K562 (cell line): ENCODE measurements around the gene CROT. TPM values are rescaled to one million over a fixed set of nuclear protein-coding genes. Genes with fewer than 3 reads are reported as not detected.

Experiments
- BRF1 ChIP-seq: IDR thresholded peaks from 3 replicates; pipeline ENCODE4 v1.6.1; 2011; ENCODE audit warnings: borderline replicate concordance, mild to moderate bottlenecking; ENCODE audit not compliant: insufficient read length; ENCODE audit errors: extremely low read depth
- CBFB ChIP-seq: sonication (generic); formaldehyde crosslinking; IDR thresholded peaks from 2 replicates; pipeline ENCODE4 v1.4.0; 2020; ENCODE audit warnings: mild to moderate bottlenecking, missing genetic modification reagents
- ESRRA ChIP-seq: fragments of 450-650 bp; IDR thresholded peaks from 2 replicates; pipeline ENCODE4 v1.6.1; 2014; ENCODE audit warnings: low read depth, mild to moderate bottlenecking, moderate library complexity, borderline replicate concordance
- ETV6 ChIP-seq, 3 experiments: fragments of 150-350 bp in 1 of 3; sonication (generic) in 1 of 3; formaldehyde crosslinking in 1 of 3; IDR thresholded peaks; 2 replicates each; pipeline versions ENCODE4 v1.6.1 to v1.8.0; 2014 to 2022; ENCODE audit warnings: borderline replicate concordance in 2 of 3, low read depth in 2 of 3, antibody characterized with exemption in 1 of 3, low read length in 1 of 3, mild to moderate bottlenecking in 1 of 3, missing genetic modification reagents in 1 of 3
- EZH2 ChIP-seq: IDR thresholded peaks from 2 replicates; pipeline ENCODE4 v1.6.1; 2012; ENCODE audit warnings: low read depth, mild to moderate bottlenecking, inconsistent platforms, low read length, borderline replicate concordance
- FOXM1 ChIP-seq, 2 experiments: fragments of 450-650 bp in 1 of 2; sonication (generic) in 1 of 2; formaldehyde crosslinking in 1 of 2; IDR thresholded peaks; 2 replicates each; pipeline versions ENCODE4 v1.6.1 to v1.9.0; 2017 to 2022; ENCODE audit warnings: low read depth in 2 of 2, mild to moderate bottlenecking in 2 of 2, missing genetic modification reagents in 1 of 2, moderate library complexity in 1 of 2
- GATA2 ChIP-seq: sonication (generic); formaldehyde crosslinking; IDR thresholded peaks from 2 replicates; pipeline ENCODE4 v1.4.0; 2020; ENCODE audit warnings: mild to moderate bottlenecking, missing genetic modification reagents
- HSF4 ChIP-seq: fragments of 250-450 bp; sonication (Bioruptor Pico); IDR thresholded peaks from 2 replicates; pipeline ENCODE4 v2.1.2; 2022; ENCODE audit warnings: mild to moderate bottlenecking, moderate library complexity, borderline replicate concordance
- LEF1 ChIP-seq: fragments of 450-650 bp; IDR thresholded peaks from 2 replicates; pipeline ENCODE4 v1.6.1; 2016; ENCODE audit warnings: mild to moderate bottlenecking
- MECOM ChIP-seq: fragments of 250-450 bp; sonication (Bioruptor Pico); IDR thresholded peaks from 2 replicates; pipeline ENCODE4 v1.8.0; 2022; ENCODE audit warnings: inconsistent platforms
- MTA2 ChIP-seq: fragments of 450-650 bp; IDR thresholded peaks from 2 replicates; pipeline ENCODE4 v1.6.1; 2016; ENCODE audit warnings: low read depth
- MYC ChIP-seq, 2 experiments: fragments of 250-450 bp in 1 of 2; sonication (Bioruptor Pico) in 1 of 2; IDR thresholded peaks; 2 replicates each; pipeline versions ENCODE4 v1.5.1 to v1.6.1; 2012 to 2021; ENCODE audit warnings: low read depth in 2 of 2, borderline replicate concordance in 1 of 2, improper control_type of control experiment in 1 of 2, low read length in 1 of 2, mild to moderate bottlenecking in 1 of 2, moderate library complexity in 1 of 2
- NFATC3 ChIP-seq: fragments of 450-650 bp; IDR thresholded peaks from 2 replicates; pipeline ENCODE4 v1.6.1; 2017; ENCODE audit warnings: mild to moderate bottlenecking
- NFE2L1 ChIP-seq: fragments of 450-650 bp; IDR thresholded peaks from 2 replicates; pipeline ENCODE4 v1.6.1; 2016; ENCODE audit warnings: missing genetic modification characterization, low read depth, mild to moderate bottlenecking, missing compliant biosample characterization, moderate library complexity, borderline replicate concordance
- NFIC ChIP-seq: fragments of 450-650 bp; IDR thresholded peaks from 2 replicates; pipeline ENCODE4 v1.6.1; 2017; ENCODE audit warnings: mild to moderate bottlenecking, inconsistent platforms
- PKNOX1 ChIP-seq: fragments of 450-650 bp; IDR thresholded peaks from 2 replicates; pipeline ENCODE4 v1.6.1; 2016
- PRPF4 ChIP-seq: fragments of 200-400 bp; formaldehyde crosslinking; IDR thresholded peaks from one replicate; pipeline ENCODE4 v1.6.1; 2017; ENCODE audit warnings: low read length, low read depth, mild to moderate bottlenecking; ENCODE audit not compliant: insufficient read depth, poor library complexity, severe bottlenecking
- PYGO2 ChIP-seq: fragments of 450-650 bp; IDR thresholded peaks from 2 replicates; pipeline ENCODE4 v1.6.1; 2016; ENCODE audit warnings: mild to moderate bottlenecking, missing genetic modification characterization, moderate library complexity, missing compliant biosample characterization
- SMAD4 ChIP-seq: fragments of 250-450 bp; sonication (Bioruptor Pico); conservative IDR thresholded peaks from 2 replicates; pipeline ENCODE4 v1.8.0; 2021; ENCODE audit warnings: inconsistent platforms, mild to moderate bottlenecking, moderate library complexity
- TEAD2 ChIP-seq: fragments of 450-650 bp; IDR thresholded peaks from 2 replicates; pipeline ENCODE4 v1.6.1; 2016; ENCODE audit warnings: missing genetic modification characterization, control low read depth, missing compliant biosample characterization
- ZNF311 ChIP-seq: fragments of 250-450 bp; sonication (Bioruptor Pico); IDR thresholded peaks from 2 replicates; pipeline ENCODE4 v1.4.0; 2020; ENCODE audit warnings: mild to moderate bottlenecking, moderate library complexity
- ZNF507 ChIP-seq: conservative IDR thresholded peaks from 2 replicates; pipeline ENCODE4 v1.6.1; 2017; ENCODE audit warnings: missing genetic modification characterization, missing compliant biosample characterization
- ZNF668 ChIP-seq: fragments of 250-450 bp; sonication (Bioruptor Pico); IDR thresholded peaks from 2 replicates; pipeline ENCODE4 v1.8.0; 2022; ENCODE audit warnings: mild to moderate bottlenecking, inconsistent platforms
- ZNF76 ChIP-seq: fragments of 250-450 bp; sonication (Bioruptor Pico); IDR thresholded peaks from 2 replicates; pipeline ENCODE4 v1.4.0; 2020; ENCODE audit warnings: mild to moderate bottlenecking, moderate library complexity, borderline replicate concordance
- polyA plus RNA-seq, 8 experiments: library from polyadenylated mRNA; depleted of rRNA in 4 of 8; stranded (reverse) in 5 of 8; unstranded in 3 of 8; fragments of >200 nt; fragmentation: Nextera tagmentation in 2 of 8; fragmentation: Illumina TruSeq in 1 of 8; extraction: Ambion mirVana in 2 of 8; extraction: Trizol in 1 of 8; gene quantifications; 2 replicates each; pipeline versions ENCODE4 v1.2.1 to v1.2.3, GENCODE V29; 2011 to 2014; ENCODE audit warnings: inconsistent platforms in 1 of 8, missing spikeins in 1 of 8
- total RNA-seq, 7 experiments: library from RNA; depleted of rRNA in 6 of 7; stranded (reverse); fragments of >200 nt in 6 of 7; fragmentation: Illumina TruSeq in 2 of 7; extraction: Trizol in 2 of 7; gene quantifications; 2 replicates each; pipeline versions ENCODE4 v1.2.1 to v1.2.3, GENCODE V29; 2011 to 2021; ENCODE audit warnings: low replicate concordance in 1 of 7
- TF ChIP-seq, protein P1 (sequence below): fragments of 450-650 bp; formaldehyde crosslinking; IDR thresholded peaks from 2 replicates; pipeline ENCODE4 v1.4.0; 2020; ENCODE audit warnings: mild to moderate bottlenecking, moderate library complexity
- TF ChIP-seq, protein P2 (sequence below): fragments of 450-650 bp; IDR thresholded peaks from 2 replicates; pipeline ENCODE4 v1.6.1; 2016; ENCODE audit warnings: missing biosample characterization, missing genetic modification characterization

CROT gene
- total and polyA plus RNA-seq, 9 of the 15 experiments (the other 6 are each of a cell fraction or from before 2014, with no cell fraction given) = 2.5 to 8.1 (median 5.1) TPM

DNA sequence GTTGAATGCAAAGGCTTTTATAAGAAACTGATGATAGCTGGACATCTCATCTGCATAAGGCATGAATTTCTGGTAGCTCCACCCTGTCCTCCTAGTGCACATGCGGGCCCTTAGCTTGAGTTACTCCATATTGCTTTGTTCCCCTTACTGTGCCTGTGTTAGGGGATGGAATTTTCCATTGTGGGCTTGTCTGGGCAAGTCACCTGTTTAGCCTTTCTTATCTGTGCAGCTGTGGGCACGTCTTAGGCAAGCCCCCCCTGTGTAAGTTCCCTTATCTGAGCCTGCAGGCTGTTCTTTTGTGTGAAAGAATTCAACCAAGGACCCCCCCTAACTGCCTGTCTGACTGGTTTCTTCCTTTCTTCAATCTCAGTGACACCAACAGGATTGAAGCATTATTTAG is 14.5 kb upstream of the CROT start (continued):
- TF ChIP-seq, protein P1, sequence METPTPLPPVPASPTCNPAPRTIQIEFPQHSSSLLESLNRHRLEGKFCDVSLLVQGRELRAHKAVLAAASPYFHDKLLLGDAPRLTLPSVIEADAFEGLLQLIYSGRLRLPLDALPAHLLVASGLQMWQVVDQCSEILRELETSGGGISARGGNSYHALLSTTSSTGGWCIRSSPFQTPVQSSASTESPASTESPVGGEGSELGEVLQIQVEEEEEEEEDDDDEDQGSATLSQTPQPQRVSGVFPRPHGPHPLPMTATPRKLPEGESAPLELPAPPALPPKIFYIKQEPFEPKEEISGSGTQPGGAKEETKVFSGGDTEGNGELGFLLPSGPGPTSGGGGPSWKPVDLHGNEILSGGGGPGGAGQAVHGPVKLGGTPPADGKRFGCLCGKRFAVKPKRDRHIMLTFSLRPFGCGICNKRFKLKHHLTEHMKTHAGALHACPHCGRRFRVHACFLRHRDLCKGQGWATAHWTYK (CRISPR knock-in tag) = peak; percentile 98
- TF ChIP-seq PKNOX1 = peak; percentile 19; the same call in 1 of the 2 replicates
- TF ChIP-seq HSF4 (CRISPR knock-in tag) = peak; percentile 98
- TF ChIP-seq LEF1 = peak; percentile 49; the same call in 1 of the 2 replicates
- peak; percentile 96 for TF ChIP-seq ZNF311 (CRISPR knock-in tag)
- TF ChIP-seq PYGO2 (tag) = peak; percentile 85
- peak; percentile 73; the same call in 1 of the 2 replicates for TF ChIP-seq CBFB (CRISPR knock-in tag)
- TF ChIP-seq NFATC3 = peak; percentile 78; the same call in 1 of the 2 replicates
- peak; percentile 50; the same call in 1 of the 2 replicates for TF ChIP-seq ESRRA
- TF ChIP-seq MTA2 = peak; percentile 95
- peak; percentile 97 for TF ChIP-seq ZNF668 (CRISPR knock-in tag)
- TF ChIP-seq BRF1 = no peak
- TF ChIP-seq EZH2 = no peak
- TF ChIP-seq NFIC = peak; percentile 82
- TF ChIP-seq GATA2 = peak; percentile 74
- TF ChIP-seq TEAD2 = peak; percentile 87
- TF ChIP-seq PRPF4 = no peak
- TF ChIP-seq, protein P2, sequence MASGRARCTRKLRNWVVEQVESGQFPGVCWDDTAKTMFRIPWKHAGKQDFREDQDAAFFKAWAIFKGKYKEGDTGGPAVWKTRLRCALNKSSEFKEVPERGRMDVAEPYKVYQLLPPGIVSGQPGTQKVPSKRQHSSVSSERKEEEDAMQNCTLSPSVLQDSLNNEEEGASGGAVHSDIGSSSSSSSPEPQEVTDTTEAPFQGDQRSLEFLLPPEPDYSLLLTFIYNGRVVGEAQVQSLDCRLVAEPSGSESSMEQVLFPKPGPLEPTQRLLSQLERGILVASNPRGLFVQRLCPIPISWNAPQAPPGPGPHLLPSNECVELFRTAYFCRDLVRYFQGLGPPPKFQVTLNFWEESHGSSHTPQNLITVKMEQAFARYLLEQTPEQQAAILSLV (tag) = peak; percentile 89
- no peak for TF ChIP-seq MYC (IDR thresholded peaks at IDR 0.05; ENCODE audit: low read depth, low read length)
- peak; percentile 83; the same call in 1 of the 2 replicates for TF ChIP-seq MYC (CRISPR knock-in tag; IDR thresholded peaks at IDR 0.05; ENCODE audit: borderline replicate concordance, low read depth)
- TF ChIP-seq ZNF76 (CRISPR knock-in tag) = peak; percentile 96
- TF ChIP-seq ETV6 (IDR thresholded peaks at IDR 0.05; ENCODE audit: borderline replicate concordance in 1 of 2, low read depth in 2 of 2, low read length in 1 of 2) = no peak
- no peak for TF ChIP-seq ETV6 (CRISPR knock-in tag; IDR thresholded peaks at IDR 0.05; ENCODE audit: borderline replicate concordance)
- TF ChIP-seq MECOM (CRISPR knock-in tag) = peak; percentile 94
- TF ChIP-seq ZNF507 = peak; percentile 43
- TF ChIP-seq FOXM1 (IDR thresholded peaks at IDR 0.05; ENCODE audit: low read depth) = peak; percentile 94
- no peak for TF ChIP-seq FOXM1 (CRISPR knock-in tag; IDR thresholded peaks at IDR 0.05; ENCODE audit: low read depth)
- peak; percentile 96 for TF ChIP-seq SMAD4 (CRISPR knock-in tag)
- TF ChIP-seq NFE2L1 (tag) = peak; percentile 24; the same call in 1 of the 2 replicates
